ENCODE data around the gene WNT6.

WNT6 gene

GRCh38 chr2:218859556-218859987, at the start of gene WNT6:
Gene WNT6, plus strand, starts transcription at chr2:218859805. Its CDS starts 233 bp downstream, at chr2:218860038.
- DNase-seq, result peak; percentile 26

- no peak for DNase-seq
These were observed 49.3 kb upstream of the WNT6 start for GRCh38 chr2:218810256-218810655.

GRCh38 chr2:218811382-218811781, 48.2 kb upstream of the WNT6 start:
- no peak for DNase-seq

- no peak for DNase-seq
These were observed 47.3 kb upstream of the WNT6 start for GRCh38 chr2:218812096-218812815.

GRCh38 chr2:218812861-218813260, 46.7 kb upstream of the WNT6 start:
- DNase-seq, result no peak

- DNase-seq, result no peak
These were observed 45.7 kb upstream of the WNT6 start for GRCh38 chr2:218813771-218814460.

GRCh38 chr2:218814540-218815243, 44.9 kb upstream of the WNT6 start:
- DNase-seq, result no peak

- no peak for DNase-seq
These were observed 44.4 kb upstream of the WNT6 start for GRCh38 chr2:218815244-218815637.

GRCh38 chr2:218815649-218816048, 44.0 kb upstream of the WNT6 start:
- no peak for DNase-seq

- no peak for DNase-seq
These were observed 43.0 kb upstream of the WNT6 start for GRCh38 chr2:218816561-218817011.

- no peak for DNase-seq
These were observed 40.5 kb upstream of the WNT6 start for GRCh38 chr2:218819093-218819492.

GRCh38 chr2:218820746-218821369, 38.7 kb upstream of the WNT6 start:
- no peak for DNase-seq

- DNase-seq, result no peak
These were observed 37.9 kb upstream of the WNT6 start for GRCh38 chr2:218821605-218822211.

- no peak for DNase-seq
These were observed 37.0 kb upstream of the WNT6 start for GRCh38 chr2:218822622-218823021.

GRCh38 chr2:218823196-218823855, 36.3 kb upstream of the WNT6 start:
- no peak for DNase-seq

- DNase-seq, result no peak
These were observed 35.6 kb upstream of the WNT6 start for GRCh38 chr2:218824004-218824403.

GRCh38 chr2:218826791-218827190, 32.8 kb upstream of the WNT6 start:
- no peak for DNase-seq

- no peak for DNase-seq
These were observed 31.7 kb upstream of the WNT6 start for GRCh38 chr2:218827701-218828476.

GRCh38 chr2:218828477-218828778, 31.2 kb upstream of the WNT6 start:
- DNase-seq, result no peak

GRCh38 chr2:218829868-218830451, 29.6 kb upstream of the WNT6 start:
- DNase-seq, result no peak

Measured in CD4-positive, alpha-beta T cell treated with Interleukin-17A for 4 hours (primary cell).